ENCODE data around the gene ITM2A.

The ITM2A gene

GRCh38 chrX:79408623-79409322, 41.6 kb upstream of the ITM2A start:
- CTCF ChIA-PET, result no interaction called here
- POLR2A ChIA-PET, result no interaction called here
- no peak for TF ChIP-seq FOXA1 (IDR thresholded peaks at IDR 0.05)
- no peak for DNase-seq (ENCODE audit: extremely low spot score)

- POLR2A ChIA-PET, result no interaction called here
- TF ChIP-seq SP1 (IDR thresholded peaks at IDR 0.05) (no peak), PKNOX1 (IDR thresholded peaks at IDR 0.05) (no peak), L3MBTL2 (conservative IDR thresholded peaks at IDR 0.05) (no peak), ELF4 (IDR thresholded peaks at IDR 0.05) (no peak), ZNF384 (IDR thresholded peaks at IDR 0.05) (no peak), FOXM1 (IDR thresholded peaks at IDR 0.05; ENCODE audit: borderline replicate concordance) (no peak), BHLHE40 (IDR thresholded peaks at IDR 0.05; ENCODE audit: borderline replicate concordance) (no peak)
- CTCF ChIA-PET, result no interaction called here
- no peak for DNase-seq (ENCODE audit: extremely low spot score)
Observed at GRCh38 chrX:79400623-79401022, 33.5 kb upstream of the ITM2A start.

- CTCF ChIA-PET, result no interaction called here
- DNase-seq (ENCODE audit: extremely low spot score), result no peak
- POLR2A ChIA-PET, result no interaction called here
- TF ChIP-seq TARDBP (IDR thresholded peaks at IDR 0.05) (no peak), NFRKB (IDR thresholded peaks at IDR 0.05) (no peak), FOXK2 (IDR thresholded peaks at IDR 0.05) (no peak), SP1 (IDR thresholded peaks at IDR 0.05) (no peak), LEF1 (IDR thresholded peaks at IDR 0.05; ENCODE audit: borderline replicate concordance) (no peak), FOXM1 (IDR thresholded peaks at IDR 0.05; ENCODE audit: borderline replicate concordance) (no peak), SUZ12 (IDR thresholded peaks at IDR 0.05) (no peak), CTBP1 (IDR thresholded peaks at IDR 0.05; ENCODE audit: borderline replicate concordance) (no peak), ARNT (IDR thresholded peaks at IDR 0.05) (no peak), ZNF384 (IDR thresholded peaks at IDR 0.05) (no peak), L3MBTL2 (conservative IDR thresholded peaks at IDR 0.05) (no peak), HDGF (IDR thresholded peaks at IDR 0.05; ENCODE audit: borderline replicate concordance) (no peak), ELF4 (IDR thresholded peaks at IDR 0.05) (no peak), FOXA1 (IDR thresholded peaks at IDR 0.05) (no peak), BHLHE40 (IDR thresholded peaks at IDR 0.05; ENCODE audit: borderline replicate concordance) (no peak), PKNOX1 (IDR thresholded peaks at IDR 0.05) (no peak)
Observed at GRCh38 chrX:79375340-79375739, 8.2 kb upstream of the ITM2A start.

GRCh38 chrX:79371640-79372039, 4.5 kb upstream of the ITM2A start:
- TF ChIP-seq SP1 (IDR thresholded peaks at IDR 0.05) (no peak), FOXA1 (IDR thresholded peaks at IDR 0.05) (no peak), PKNOX1 (IDR thresholded peaks at IDR 0.05) (no peak), ARNT (IDR thresholded peaks at IDR 0.05) (no peak), SUZ12 (IDR thresholded peaks at IDR 0.05) (no peak), BHLHE40 (IDR thresholded peaks at IDR 0.05; ENCODE audit: borderline replicate concordance) (no peak), LEF1 (IDR thresholded peaks at IDR 0.05; ENCODE audit: borderline replicate concordance) (no peak), TARDBP (IDR thresholded peaks at IDR 0.05) (no peak), CTBP1 (IDR thresholded peaks at IDR 0.05; ENCODE audit: borderline replicate concordance) (no peak), FOXK2 (IDR thresholded peaks at IDR 0.05) (no peak), HDGF (IDR thresholded peaks at IDR 0.05; ENCODE audit: borderline replicate concordance) (no peak), NFRKB (IDR thresholded peaks at IDR 0.05) (no peak), L3MBTL2 (conservative IDR thresholded peaks at IDR 0.05) (no peak), FOXM1 (IDR thresholded peaks at IDR 0.05; ENCODE audit: borderline replicate concordance) (no peak), ZNF384 (IDR thresholded peaks at IDR 0.05) (no peak), ELF4 (IDR thresholded peaks at IDR 0.05) (no peak)
- ChIA-PET POLR2A (no interaction called here), CTCF (interaction anchor here (0.7 kb wide), 1 partner anchor 32 kb away, joined by 3 read pairs; no protein-coding TSS in a partner anchor)
- no peak for DNase-seq (ENCODE audit: extremely low spot score)

GRCh38 chrX:79371101-79371500, 4.0 kb upstream of the ITM2A start:
- no peak for DNase-seq (ENCODE audit: extremely low spot score)
- ChIA-PET POLR2A (no interaction called here), CTCF (no interaction called here)
- TF ChIP-seq FOXK2 (IDR thresholded peaks at IDR 0.05), result no peak
- TF ChIP-seq FOXM1 (IDR thresholded peaks at IDR 0.05; ENCODE audit: borderline replicate concordance), result no peak
- no peak for TF ChIP-seq L3MBTL2 (conservative IDR thresholded peaks at IDR 0.05)
- TF ChIP-seq ZNF384 (IDR thresholded peaks at IDR 0.05), result no peak
- no peak for TF ChIP-seq HDGF (IDR thresholded peaks at IDR 0.05; ENCODE audit: borderline replicate concordance)
- TF ChIP-seq SP1 (IDR thresholded peaks at IDR 0.05), result no peak
- no peak for TF ChIP-seq TARDBP (IDR thresholded peaks at IDR 0.05)
- no peak for TF ChIP-seq ELF4 (IDR thresholded peaks at IDR 0.05)
- no peak for TF ChIP-seq LEF1 (IDR thresholded peaks at IDR 0.05; ENCODE audit: borderline replicate concordance)
- no peak for TF ChIP-seq SUZ12 (IDR thresholded peaks at IDR 0.05)
- TF ChIP-seq PKNOX1 (IDR thresholded peaks at IDR 0.05), result no peak
- no peak for TF ChIP-seq BHLHE40 (IDR thresholded peaks at IDR 0.05; ENCODE audit: borderline replicate concordance)
- TF ChIP-seq CTBP1 (IDR thresholded peaks at IDR 0.05; ENCODE audit: borderline replicate concordance), result no peak
- TF ChIP-seq FOXA1 (IDR thresholded peaks at IDR 0.05), result no peak
- no peak for TF ChIP-seq ARNT (IDR thresholded peaks at IDR 0.05)
- no peak for TF ChIP-seq NFRKB (IDR thresholded peaks at IDR 0.05)

Data from HEK293T (cell line).